Stomach (tissue), 9 donors: Measurements from ENCODE around the gene FREM2. TPM values are rescaled to one million over a fixed set of nuclear protein-coding genes. Genes with fewer than 3 reads are reported as not detected.

Experiments used
- DNase-seq, 2 donors: peaks; one replicate each; pipeline versions ENCODE4 v3.0.0 to v3.0.0-alpha.2; 2013 to 2019
- H3K27ac ChIP-seq, 5 donors: fragments of 200-600 bp in 4 of 5; sonication (generic) in 4 of 5; one replicate each; pipeline ENCODE4 v1.5.1; 2013 to 2019; ENCODE audit warnings: mild to moderate bottlenecking in 1 of 5, moderate library complexity in 1 of 5
- H3K27me3 ChIP-seq, 3 donors: fragments of 200-600 bp; sonication (generic); one replicate each; pipeline ENCODE4 v1.5.1; 2017 to 2019; ENCODE audit warnings: mixed run types in 1 of 3
- H3K36me3 ChIP-seq, 4 donors: fragments of 200-600 bp; sonication (generic); 1 replicate in 3 of 4; 2 replicates in 1 of 4; pipeline ENCODE4 v1.5.1; 2016 to 2019
- H3K4me1 ChIP-seq, 4 donors: fragments of 200-600 bp; sonication (generic); one replicate each; pipeline ENCODE4 v1.5.1; 2016 to 2019
- H3K4me3 ChIP-seq, 4 donors: fragments of 200-600 bp; sonication (generic) in 3 of 4; one replicate each; pipeline ENCODE4 v1.5.1; 2016 to 2019; ENCODE audit warnings: mild to moderate bottlenecking in 1 of 4
- H3K9me3 ChIP-seq, 4 donors: fragments of 200-600 bp; sonication (generic); one replicate each; pipeline ENCODE4 v1.5.1; 2016 to 2019
- CTCF ChIP-seq, 7 experiments: fragments of 450-650 bp in 4 of 7; fragments of 200-600 bp in 3 of 7; sonication (generic) in 3 of 7; IDR thresholded peaks; one replicate each; pipeline ENCODE4 v1.5.1; 2016 to 2019; ENCODE audit warnings: antibody characterized with exemption in 7 of 7, control low read depth in 2 of 7, mild to moderate bottlenecking in 1 of 7
- EP300 ChIP-seq: sonication (generic); formaldehyde crosslinking; IDR thresholded peaks from one replicate; pipeline ENCODE4 v1.6.1; 2017; ENCODE audit warnings: antibody characterized with exemption
- POLR2A ChIP-seq, 4 donors: fragments of 450-650 bp; IDR thresholded peaks; one replicate each; pipeline ENCODE4 v1.6.1; 2016; ENCODE audit warnings: antibody characterized with exemption in 4 of 4, control low read depth in 2 of 4, mild to moderate bottlenecking in 1 of 4, moderate library complexity in 1 of 4
- POLR2AphosphoS5 ChIP-seq, 3 donors: sonication (generic); formaldehyde crosslinking; IDR thresholded peaks; one replicate each; pipeline ENCODE4 v1.6.1; 2016; ENCODE audit warnings: antibody characterized with exemption in 3 of 3
- WGBS, 5 donors: extraction: QIAGEN DNeasy Blood & Tissue Kit in 3 of 5; methylation state at CpG; one replicate each; pipeline versions ENCODE4 v1.1.5 to v1.1.7; 2013 to 2018; 5-methylcytosine and 5-hydroxymethylcytosine counted together
- intact Hi-C: fragments of 100-400 bp; cut with DNase I; formaldehyde crosslinking; loops from one replicate; pipeline ENCODE4 v1.15.1; 2023; ENCODE audit warnings: low total_unique reads
- polyA plus RNA-seq, 3 donors: library from polyadenylated mRNA; stranded (reverse); fragments of 200-250 nt; gene quantifications; one replicate each; pipeline ENCODE4 v1.2.3, GENCODE V29; 2013
- total RNA-seq, 5 donors: library from RNA; depleted of rRNA; stranded (reverse); fragments of >200 nt; gene quantifications; one replicate each; pipeline versions ENCODE4 v1.1.0 to v1.2.3, GENCODE V29; 2014 to 2016
- donor health status: healthy with polysubstance abuse.
- donor health status: Bipolar disorder and iron deficiency.
- donor health status: healthy.

Gene FREM2
- total and polyA plus RNA-seq, 8 donors: 0.37 to 18.0 (median 1.3) TPM

GRCh38 chr13:38908574-38908973 is 221.7 kb downstream of the FREM2 start:
- intact Hi-C loops: no loop called here
- H3K9me3 ChIP-seq: no peaks in the 10 kb centered on the region
- WGBS, 5 donors: 87 to 94% (median 93%) methylated on average over 2 of the region's 2 CpGs

GRCh38 chr13:38914070-38914469 is 227.2 kb downstream of the FREM2 start:
- Histone ChIP-seq H3K9me3 (no peaks in the 10 kb centered on the region), H3K36me3 (no peaks in the 10 kb centered on the region), H3K27me3 (no peaks in the 10 kb centered on the region), H3K27ac (no peak overlapping the region), H3K4me3 (no peak overlapping the region), H3K4me1 (peaks cover 0 to 9% (median 0%) of the 10 kb centered on the region in 4 donors)
- 76 to 88% (median 80%) methylated on average over 6 of the region's 6 CpGs for WGBS, 5 donors
- TF ChIP-seq POLR2A (IDR thresholded peaks at IDR 0.05) (no peak), POLR2AphosphoS5 (IDR thresholded peaks at IDR 0.05) (no peak), EP300 (no peak)
- no peak for DNase-seq
- intact Hi-C loops: loop anchor here (10.0 kb wide), 1 partner anchor 229 kb away; the partner anchor contains the start of gene FREM2

More at GRCh38 chr13:38908574-38908973, 221.7 kb downstream of the FREM2 start:
- H3K36me3 ChIP-seq: no peaks in the 10 kb centered on the region
- no peak overlapping the region for H3K27ac ChIP-seq
- TF ChIP-seq POLR2A (IDR thresholded peaks at IDR 0.05) (no peak), POLR2AphosphoS5 (IDR thresholded peaks at IDR 0.05) (no peak), CTCF (IDR thresholded peaks at IDR 0.05) (no peak), EP300 (no peak)
- H3K4me1 ChIP-seq: no peaks in the 10 kb centered on the region
- H3K27me3 ChIP-seq: no peaks in the 10 kb centered on the region
- DNase-seq: no peak
- H3K4me3 ChIP-seq: no peak overlapping the region

- intact Hi-C loops: no loop called here
- 40 to 97% (median 70%) methylated on average over 2 of the region's 2 CpGs for WGBS, 5 donors
- H3K9me3 ChIP-seq: no peaks in the 10 kb centered on the region
- no peaks in the 10 kb centered on the region for H3K4me1 ChIP-seq
- no peak for DNase-seq
- TF ChIP-seq EP300 (no peak), POLR2A (IDR thresholded peaks at IDR 0.05) (no peak), POLR2AphosphoS5 (IDR thresholded peaks at IDR 0.05) (no peak), CTCF (IDR thresholded peaks at IDR 0.05) (no peak)
- peaks cover 0 to 10% (median 0%) of the 10 kb centered on the region in 3 donors for H3K27me3 ChIP-seq
- H3K36me3 ChIP-seq: no peaks in the 10 kb centered on the region
- no peak overlapping the region for H3K4me3 ChIP-seq
- H3K27ac ChIP-seq: no peak overlapping the region
Measured at GRCh38 chr13:38921081-38921480, 234.2 kb downstream of the FREM2 start.

- no peaks in the 10 kb centered on the region for H3K36me3 ChIP-seq
- 87 to 91% (median 90%) methylated on average over 1 of the region's 1 CpG for WGBS, 5 donors
- TF ChIP-seq CTCF (IDR thresholded peaks at IDR 0.05) (no peak), EP300 (no peak), POLR2AphosphoS5 (IDR thresholded peaks at IDR 0.05) (no peak), POLR2A (IDR thresholded peaks at IDR 0.05) (no peak)
- DNase-seq: no peak
- no peaks in the 10 kb centered on the region for H3K9me3 ChIP-seq
- H3K27me3 ChIP-seq: peaks cover 0 to 10% (median 0%) of the 10 kb centered on the region in 3 donors
- no peak overlapping the region for H3K4me3 ChIP-seq
- H3K27ac ChIP-seq: no peak overlapping the region
- intact Hi-C loops: no loop called here
- H3K4me1 ChIP-seq: no peaks in the 10 kb centered on the region
Measured at GRCh38 chr13:38922170-38922569, 235.3 kb downstream of the FREM2 start.

- Histone ChIP-seq H3K4me3 (no peak overlapping the region), H3K4me1 (no peaks in the 10 kb centered on the region), H3K27me3 (no peaks in the 10 kb centered on the region), H3K9me3 (no peaks in the 10 kb centered on the region), H3K27ac (no peak overlapping the region), H3K36me3 (no peaks in the 10 kb centered on the region)
- TF ChIP-seq EP300 (no peak), CTCF (IDR thresholded peaks at IDR 0.05) (no peak), POLR2A (IDR thresholded peaks at IDR 0.05) (no peak), POLR2AphosphoS5 (IDR thresholded peaks at IDR 0.05) (no peak)
- intact Hi-C loops: no loop called here
- no peak for DNase-seq
Measured at GRCh38 chr13:38933786-38934185, 246.9 kb downstream of the FREM2 start.
